ENCODE results near the gene OVOL1.
"Not testable (repeated sequence)": the region's sequence is repeated elsewhere in the genome, so short reads cannot be mapped to it uniquely, and the experiment has no call there.

Gene OVOL1

DNA sequence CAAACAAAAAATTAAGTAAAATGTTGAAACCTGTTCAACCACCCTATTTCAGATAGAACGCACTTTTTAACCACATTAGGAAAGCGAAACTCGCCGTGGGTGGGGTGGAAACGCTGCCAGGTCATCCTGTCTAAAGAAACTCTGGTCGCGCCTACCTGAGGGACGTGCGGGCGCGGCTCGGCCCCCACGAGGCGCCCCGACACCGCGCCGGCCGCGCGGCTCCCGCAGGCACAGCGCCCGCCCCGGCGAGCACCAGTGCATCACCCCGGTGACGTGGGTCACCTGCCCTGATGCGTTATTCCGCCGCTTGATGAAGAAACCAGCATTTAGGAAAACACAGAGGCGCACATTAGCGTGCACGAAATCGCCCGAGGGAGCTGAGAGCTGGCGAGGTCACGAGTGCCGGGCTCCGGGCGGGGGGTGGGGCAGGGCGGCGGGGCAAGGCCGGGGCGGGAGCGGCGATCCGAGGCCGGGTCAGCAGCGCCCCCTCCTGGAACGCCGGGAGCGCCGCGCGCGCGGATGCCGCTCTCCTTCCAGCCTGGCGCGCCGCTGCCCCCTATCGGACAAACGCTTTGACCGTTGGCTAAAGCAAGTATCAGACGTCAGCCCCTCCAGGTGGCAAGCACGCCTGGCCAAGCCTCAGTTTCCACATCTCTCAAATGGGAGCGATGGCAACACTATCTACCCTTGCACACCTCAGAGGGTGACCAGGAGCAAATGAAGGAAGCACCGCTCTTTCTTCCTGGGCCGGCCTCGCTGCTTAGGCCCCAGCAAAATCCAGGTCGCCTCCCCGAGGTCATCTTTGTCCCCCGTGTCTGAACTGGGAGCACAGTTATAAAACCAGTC is 31.2 kb downstream of the OVOL1 start:
- peak; percentile 30 for DNase-seq

DNA sequence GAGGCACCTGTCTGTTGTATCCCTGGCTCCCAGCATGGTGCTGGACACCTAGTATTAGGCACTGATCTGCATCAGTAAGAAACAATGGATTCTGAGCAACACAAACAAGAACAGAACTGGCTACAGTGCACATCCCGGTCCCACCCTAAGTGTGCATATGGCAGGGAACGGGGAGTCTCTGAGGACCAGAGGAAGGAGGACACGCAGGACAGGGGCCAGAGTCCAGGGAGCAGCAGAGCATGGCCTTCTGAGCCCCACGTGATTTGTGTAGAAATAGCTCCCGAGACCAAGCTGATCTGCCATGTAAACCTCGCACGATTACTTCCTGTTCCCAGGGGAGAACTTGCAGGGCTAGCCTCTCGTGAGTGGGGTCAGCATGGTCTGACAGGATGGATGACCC is 34.2 kb downstream of the OVOL1 start:
- no peak for DNase-seq

DNA sequence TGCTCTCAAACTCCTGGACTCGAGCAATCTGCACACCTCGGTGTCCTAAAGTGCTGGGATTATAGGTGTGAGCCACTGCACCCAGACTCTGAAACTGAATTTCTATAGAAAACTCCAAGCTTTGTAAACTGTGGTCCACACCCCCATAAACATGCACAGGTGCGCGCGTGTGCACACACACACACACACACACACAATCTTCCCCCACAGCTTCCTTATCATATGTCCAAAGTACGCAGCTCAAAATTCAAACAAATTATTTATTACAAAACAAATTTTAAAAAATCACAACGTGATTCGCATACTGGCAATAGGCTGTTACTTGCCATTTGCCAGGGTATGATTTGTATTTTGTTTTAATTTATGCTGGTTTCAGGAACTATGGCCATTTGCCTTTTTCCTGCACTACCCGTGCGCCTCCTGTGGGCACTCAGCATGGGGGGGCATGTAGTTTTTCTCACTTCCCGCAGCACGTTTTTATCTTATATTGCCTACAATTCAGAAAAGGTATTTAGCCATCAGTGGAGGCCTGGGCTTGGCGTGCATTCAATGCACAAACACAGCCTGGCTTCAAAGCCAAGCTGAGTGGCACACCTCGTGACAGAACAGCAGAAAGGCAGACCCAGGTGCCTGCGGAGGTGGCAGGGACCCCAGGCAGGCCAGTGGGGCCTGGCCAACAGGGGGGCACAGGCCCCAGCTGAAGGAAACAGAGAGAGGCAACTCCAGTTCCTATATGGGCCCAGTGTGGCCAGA is 36.1 kb downstream of the OVOL1 start:
- DNase-seq, result no peak

DNA sequence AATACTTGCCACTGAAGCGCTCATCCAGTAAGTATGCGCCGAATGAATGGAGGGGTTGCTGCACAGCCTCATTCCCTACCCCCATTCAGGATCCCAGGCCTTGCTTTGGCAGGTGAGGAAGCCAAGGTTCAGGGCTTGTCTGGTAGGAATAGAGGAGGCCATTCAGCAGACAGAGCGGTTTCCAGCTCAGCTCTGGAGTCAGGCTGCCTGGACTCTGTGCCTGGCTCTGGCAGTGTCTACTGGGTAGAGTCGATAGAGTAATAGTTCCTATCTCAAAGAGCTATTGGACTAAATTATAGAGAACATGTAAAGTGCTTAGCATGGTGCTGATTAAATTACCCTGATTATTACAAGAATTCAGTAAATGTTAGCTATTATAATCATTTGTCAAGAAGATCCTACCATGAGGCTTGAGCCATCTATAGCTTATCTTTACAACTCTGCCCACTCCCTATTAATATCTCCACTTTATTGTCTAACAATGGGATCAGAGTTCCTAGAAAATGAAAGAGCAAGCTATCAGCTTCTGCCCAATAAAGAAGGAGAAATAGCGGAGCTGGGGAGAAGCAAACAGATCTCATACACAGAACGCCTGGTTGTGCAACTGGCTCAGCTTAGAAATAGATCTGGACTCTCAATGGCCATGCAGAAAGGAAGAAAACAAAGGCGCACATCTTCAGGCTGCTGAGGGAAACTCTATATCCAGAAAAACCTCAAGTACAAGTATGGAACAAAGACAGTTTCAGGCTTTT is 40.3 kb downstream of the OVOL1 start:
- DNase-seq, result no peak

DNA sequence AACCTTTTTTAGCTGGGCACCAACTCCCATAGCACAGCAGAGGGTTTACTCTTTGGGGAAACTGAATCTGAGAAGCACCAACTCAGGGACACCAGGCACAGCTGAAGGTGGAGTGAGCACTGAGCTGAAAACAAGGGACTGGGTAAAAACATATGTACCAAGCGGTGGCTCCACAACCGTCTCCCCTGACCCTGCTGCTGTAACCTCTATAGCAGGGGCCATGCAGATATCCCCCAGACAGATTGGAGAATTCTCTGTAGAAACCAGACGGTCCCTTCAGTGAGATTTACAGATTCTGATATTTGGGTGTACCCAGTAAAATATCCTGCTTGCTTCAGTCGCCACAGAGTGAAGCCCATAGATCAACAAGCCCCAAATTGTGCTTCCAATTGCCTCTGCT is 42.6 kb downstream of the OVOL1 start:
- DNase-seq, result no peak

DNA sequence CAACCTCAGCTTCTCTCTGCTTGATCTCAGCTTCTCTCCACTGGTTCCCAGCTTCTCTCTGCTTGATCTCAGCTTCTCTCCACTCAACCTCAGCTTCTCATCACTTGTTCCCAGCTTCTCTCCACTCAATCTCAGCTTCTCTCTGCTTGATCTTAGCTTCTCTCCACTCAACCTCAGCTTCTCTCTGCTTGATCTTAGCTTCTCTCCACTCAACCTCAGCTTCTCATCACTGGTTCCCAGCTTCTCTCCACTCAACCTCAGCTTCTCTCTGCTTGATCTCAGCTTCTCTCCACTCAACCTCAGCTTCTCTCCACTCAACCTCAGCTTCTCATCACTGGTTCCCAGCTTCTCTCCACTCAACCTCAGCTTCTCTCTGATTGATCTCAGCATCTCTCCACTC is 45.4 kb downstream of the OVOL1 start:
- DNase-seq, result not testable (repeated sequence)

DNA sequence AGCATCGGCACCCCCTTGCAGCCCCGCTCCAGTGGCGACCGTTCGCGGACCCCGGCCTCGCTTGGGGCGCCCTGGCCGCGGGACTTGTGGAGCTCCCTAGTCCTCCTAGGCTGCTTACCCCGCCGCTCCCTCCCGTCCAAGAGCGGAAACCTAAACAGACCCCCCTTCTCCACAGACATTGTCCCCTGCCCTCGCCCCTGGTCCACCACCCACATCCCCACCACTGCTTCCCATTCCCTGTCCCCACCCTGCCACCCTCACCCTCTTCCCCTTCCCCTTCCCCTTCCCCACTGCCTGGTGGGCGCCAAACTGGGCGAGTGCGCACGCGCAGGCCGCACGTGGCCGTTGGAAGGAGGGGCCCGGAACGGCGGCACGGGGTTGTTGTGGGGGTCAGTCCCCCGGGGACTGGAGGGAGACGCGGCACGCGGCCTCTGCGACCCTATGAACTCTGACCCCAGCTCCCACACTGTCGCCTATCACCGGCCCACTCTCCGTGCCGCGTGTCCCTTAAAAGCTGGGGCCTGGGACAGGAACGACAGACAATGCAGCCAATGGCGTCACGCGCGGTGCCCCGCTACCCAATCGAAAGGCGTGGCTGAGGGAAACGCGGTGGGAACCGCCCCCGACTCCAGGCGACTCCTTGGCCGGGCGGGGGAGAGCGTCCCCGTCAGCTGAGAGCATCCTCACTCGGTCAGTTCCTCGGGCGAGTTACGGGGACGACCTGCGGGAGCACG is 46.6 kb downstream of the OVOL1 start, which contains the start of gene SNX32:
SNX32 (plus strand) TSS at position 667 of the 734 bp plus-strand sequence. CDS start 103 bp downstream, outside the sequence.
- peak; percentile 80 for DNase-seq

DNA sequence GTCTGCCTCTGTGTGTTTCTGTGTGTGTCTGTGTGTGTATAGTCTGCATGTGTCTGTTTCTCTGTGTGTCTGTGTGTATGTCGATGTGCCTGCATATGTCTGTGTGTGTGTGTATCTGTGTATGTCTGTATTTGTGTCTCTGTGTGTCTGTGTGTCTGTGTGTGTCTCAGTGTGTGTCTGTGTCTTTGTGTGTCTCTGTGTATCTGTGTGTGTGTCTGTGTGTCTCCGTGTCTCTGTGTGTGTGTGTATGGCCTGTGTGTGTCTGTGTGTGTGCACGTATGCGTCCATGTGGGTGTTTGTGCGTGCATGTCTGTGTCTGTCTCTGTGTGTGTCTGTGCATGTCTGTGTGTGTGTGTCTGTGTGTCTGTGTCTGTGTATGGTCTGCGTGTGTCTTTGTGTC is 47.3 kb downstream of the OVOL1 start:
- no peak for DNase-seq

DNA sequence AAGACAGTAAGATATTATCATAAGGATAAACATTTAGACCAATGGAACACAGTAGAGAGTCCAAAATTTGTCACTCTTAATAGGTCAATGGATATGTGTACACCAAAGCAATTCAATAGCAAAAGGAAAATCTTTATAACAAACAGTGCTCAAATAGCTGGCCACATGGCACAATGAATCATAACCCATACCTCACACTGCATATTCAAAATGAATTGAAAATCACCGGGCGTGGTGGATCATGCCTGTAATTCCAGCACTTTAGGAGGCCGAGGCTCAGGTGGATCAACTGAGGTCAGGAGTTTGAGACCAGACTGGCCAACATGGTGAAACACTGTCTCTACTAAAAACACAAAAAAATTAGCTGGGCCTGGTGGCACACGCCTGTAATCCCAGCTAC is 55.3 kb downstream of the OVOL1 start:
- no peak for DNase-seq

DNA sequence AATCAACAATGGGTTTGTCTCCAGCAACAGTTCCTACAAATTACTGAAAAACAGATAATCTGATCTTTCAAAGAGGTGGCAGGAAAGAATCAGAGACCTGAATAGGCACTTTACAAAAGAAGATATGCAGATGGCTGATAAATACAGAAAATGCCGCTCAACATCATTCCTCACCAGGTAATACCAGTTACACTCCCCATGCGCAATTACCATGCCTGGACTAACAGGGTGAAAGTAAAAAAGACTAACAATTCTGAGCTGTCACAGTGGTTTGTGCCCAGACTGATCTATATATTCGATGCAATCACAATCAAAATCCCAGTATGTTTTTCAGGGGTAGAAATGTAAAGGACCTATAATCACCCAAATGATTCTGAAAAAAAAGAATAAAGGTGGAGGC is 56.9 kb downstream of the OVOL1 start:
- no peak for DNase-seq

DNA sequence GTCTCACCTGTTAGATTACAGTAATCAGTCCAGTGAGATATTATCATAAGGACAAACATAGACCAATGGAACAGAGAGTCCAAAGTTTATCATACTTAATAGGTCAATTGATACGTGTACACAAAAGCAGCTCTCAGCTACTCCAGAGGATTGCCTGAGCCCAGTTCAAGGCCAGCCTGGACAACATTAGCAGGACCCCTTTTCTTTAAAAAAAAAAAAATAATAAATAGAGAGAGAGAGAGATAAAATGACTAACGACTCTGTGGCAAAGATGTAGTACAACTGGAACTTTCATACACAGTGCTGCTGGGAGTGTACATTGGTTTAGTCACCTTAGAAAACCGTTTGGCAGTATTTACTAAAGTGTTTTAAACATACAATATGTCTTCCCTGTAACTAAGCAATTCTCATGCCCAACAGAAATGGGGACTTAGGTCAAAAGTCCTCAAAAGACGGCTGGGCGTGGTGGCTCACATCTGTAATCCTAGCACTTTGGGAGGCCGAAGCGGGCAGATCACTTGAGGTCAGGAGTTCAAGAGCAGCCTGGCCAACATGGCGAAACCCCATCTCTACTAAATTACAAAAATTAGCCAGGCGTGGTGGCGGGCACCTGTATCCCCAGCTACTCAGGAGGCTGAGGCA is 57.5 kb downstream of the OVOL1 start:
- DNase-seq, result no peak
